ENCODE data around the gene ROR2. TPM values are rescaled to one million over a fixed set of nuclear protein-coding genes. Genes with fewer than 3 reads are reported as not detected.

The ROR2 gene
- total and polyA plus RNA-seq, 2 of the 8 experiments (the other 6 are each of a cell fraction or from before 2014, with no cell fraction given): 2.7 to 4.3 TPM

GRCh38 chr9:91723420-91724067, 226.5 kb downstream of the ROR2 start (continued):
- no peak for TF ChIP-seq CHD7 (IDR thresholded peaks at IDR 0.05; ENCODE audit: insufficient replicate concordance, low read length)
- TF ChIP-seq SP2 (IDR thresholded peaks at IDR 0.05; ENCODE audit: low read length): no peak
- no peak for TF ChIP-seq ATF3 (IDR thresholded peaks at IDR 0.05; ENCODE audit: insufficient read depth, low read depth, low read length)
- no peak for TF ChIP-seq TAF7 (optimal IDR thresholded peaks at IDR 0.05; ENCODE audit: borderline replicate concordance, low read depth, low read length)
- no peak for TF ChIP-seq TBP (IDR thresholded peaks at IDR 0.05; ENCODE audit: low read depth, low read length)
- no peak for TF ChIP-seq EGR1 (IDR thresholded peaks at IDR 0.05; ENCODE audit: borderline replicate concordance, low read depth, low read length)
- TF ChIP-seq SUZ12 (IDR thresholded peaks at IDR 0.05; ENCODE audit: low read length): no peak
- no peak for TF ChIP-seq BRCA1 (IDR thresholded peaks at IDR 0.05; ENCODE audit: low read depth, low read length)
- TF ChIP-seq CBX8 (IDR thresholded peaks at IDR 0.05; ENCODE audit: borderline replicate concordance, low read depth, low read length): no peak
- TF ChIP-seq CREB1 (IDR thresholded peaks at IDR 0.05): no peak
- TF ChIP-seq RBBP5 (IDR thresholded peaks at IDR 0.05; ENCODE audit: borderline replicate concordance, low read depth, low read length): no peak

All from H1 (cell line).